ENCODE data around the gene ARFIP1.

The ARFIP1 gene

GRCh38 chr4:152735396-152735859, 44.3 kb upstream of the ARFIP1 start:
- Histone ChIP-seq H4K20me1 (ENCODE audit: insufficient read depth) (no peaks in the 10 kb centered on the region), H2AFZ (ENCODE audit: low read depth) (no peak overlapping the region), H3K27me3 (ENCODE audit: insufficient read depth, low read depth) (no peaks in the 10 kb centered on the region), H3K27ac (no peak overlapping the region), H3K4me2 (no peak overlapping the region), H3K79me2 (ENCODE audit: insufficient read depth, low read depth) (no peaks in the 10 kb centered on the region), H3K36me3 (ENCODE audit: insufficient read depth) (no peaks in the 10 kb centered on the region), H3K4me1 (ENCODE audit: low read depth, poor library complexity, severe bottlenecking) (peaks cover 7% of the 10 kb centered on the region), H3K9ac (no peak overlapping the region), H3K4me3 (IDR thresholded peaks at IDR 0.05; ENCODE audit: insufficient read depth, low read depth, low read length) (no peak overlapping the region)
- peak; percentile 64 for TF ChIP-seq CTCF (conservative IDR thresholded peaks at IDR 0.05; ENCODE audit: low read depth, low read length)

- Histone ChIP-seq H3K27ac (no peak overlapping the region), H3K4me2 (no peak overlapping the region), H3K36me3 (ENCODE audit: insufficient read depth) (no peaks in the 10 kb centered on the region), H3K4me3 (IDR thresholded peaks at IDR 0.05; ENCODE audit: insufficient read depth, low read depth, low read length) (no peak overlapping the region), H3K4me1 (ENCODE audit: low read depth, poor library complexity, severe bottlenecking) (peaks cover 7% of the 10 kb centered on the region), H3K9ac (no peak overlapping the region), H2AFZ (ENCODE audit: low read depth) (no peak overlapping the region), H3K27me3 (ENCODE audit: insufficient read depth, low read depth) (no peaks in the 10 kb centered on the region), H3K79me2 (ENCODE audit: insufficient read depth, low read depth) (no peaks in the 10 kb centered on the region), H4K20me1 (ENCODE audit: insufficient read depth) (no peaks in the 10 kb centered on the region)
- no peak for TF ChIP-seq CTCF (conservative IDR thresholded peaks at IDR 0.05; ENCODE audit: low read depth, low read length)
Measured at GRCh38 chr4:152735906-152736305, 43.8 kb upstream of the ARFIP1 start.

GRCh38 chr4:152738827-152739226, 40.9 kb upstream of the ARFIP1 start:
- no peaks in the 10 kb centered on the region for H4K20me1 ChIP-seq (ENCODE audit: insufficient read depth)
- peaks cover 4% of the 10 kb centered on the region for H3K4me1 ChIP-seq (ENCODE audit: low read depth, poor library complexity, severe bottlenecking)
- H3K27me3 ChIP-seq (ENCODE audit: insufficient read depth, low read depth), result no peaks in the 10 kb centered on the region
- H3K36me3 ChIP-seq (ENCODE audit: insufficient read depth), result no peaks in the 10 kb centered on the region
- H2AFZ ChIP-seq (ENCODE audit: low read depth), result no peak overlapping the region
- H3K9ac ChIP-seq, result no peak overlapping the region
- H3K4me3 ChIP-seq (IDR thresholded peaks at IDR 0.05; ENCODE audit: insufficient read depth, low read depth, low read length), result no peak overlapping the region
- H3K4me2 ChIP-seq, result no peak overlapping the region
- no peaks in the 10 kb centered on the region for H3K79me2 ChIP-seq (ENCODE audit: insufficient read depth, low read depth)
- TF ChIP-seq CTCF (conservative IDR thresholded peaks at IDR 0.05; ENCODE audit: low read depth, low read length), result no peak
- no peak overlapping the region for H3K27ac ChIP-seq

GRCh38 chr4:152747444-152747843, 32.3 kb upstream of the ARFIP1 start:
- Histone ChIP-seq H3K79me2 (ENCODE audit: insufficient read depth, low read depth) (no peaks in the 10 kb centered on the region), H3K4me2 (no peak overlapping the region), H4K20me1 (ENCODE audit: insufficient read depth) (no peaks in the 10 kb centered on the region), H3K4me1 (ENCODE audit: low read depth, poor library complexity, severe bottlenecking) (no peaks in the 10 kb centered on the region), H3K9ac (no peak overlapping the region), H3K27ac (no peak overlapping the region), H3K4me3 (IDR thresholded peaks at IDR 0.05; ENCODE audit: insufficient read depth, low read depth, low read length) (no peak overlapping the region), H3K27me3 (ENCODE audit: insufficient read depth, low read depth) (no peaks in the 10 kb centered on the region), H2AFZ (ENCODE audit: low read depth) (no peak overlapping the region), H3K36me3 (ENCODE audit: insufficient read depth) (no peaks in the 10 kb centered on the region)
- no peak for TF ChIP-seq CTCF (conservative IDR thresholded peaks at IDR 0.05; ENCODE audit: low read depth, low read length)

Measured in KMS-11 (cell line).